HEK293 (cell line): ENCODE results near the gene BTG3.

Source experiments
- CTCF ChIA-PET: fragments of 350-600 bp; formaldehyde crosslinking; extraction: SDS; loops from one replicate; lab custom pipeline; 2021; ENCODE audit warnings: antibody characterized with exemption; lab: Yijun Ruan, JAX
- POLR2A ChIA-PET: fragments of 300-600 bp; formaldehyde crosslinking; extraction: SDS; loops from one replicate; lab custom pipeline; 2020; ENCODE audit warnings: antibody characterized with exemption, inconsistent platforms; lab: Yijun Ruan, JAX
- H3K27ac ChIP-seq: fragments of 200-500 bp; sonication (Bioruptor generic); 2 replicates; pipeline ENCODE4 v1.5.1; 2014; ENCODE audit warnings: low read depth, low read length, control low read depth, inconsistent platforms; ENCODE audit errors: extremely low read depth
- H3K36me3 ChIP-seq, 2 experiments: fragments of 200-500 bp in 1 of 2; sonication (Bioruptor generic) in 1 of 2; 1 replicate in 1 of 2; 2 replicates in 1 of 2; pipeline ENCODE4 v1.5.1; 2014 to 2017; ENCODE audit warnings: inconsistent platforms in 2 of 2, low read length in 2 of 2; ENCODE audit not compliant: control insufficient read depth in 2 of 2, insufficient read depth in 1 of 2
- H3K4me1 ChIP-seq: fragments of 200-500 bp; sonication (Bioruptor generic); 2 replicates; pipeline ENCODE4 v1.5.1; 2014; ENCODE audit warnings: mild to moderate bottlenecking, low read length, inconsistent platforms; ENCODE audit not compliant: control insufficient read depth, insufficient read depth
- H3K4me3 ChIP-seq: 2 replicates; pipeline ENCODE4 v1.5.1; 2011; ENCODE audit warnings: low read depth, mild to moderate bottlenecking, control low read depth, low read length, moderate library complexity
- H3K9me3 ChIP-seq: fragments of 200-500 bp; sonication (Bioruptor generic); 2 replicates; pipeline ENCODE4 v1.5.1; 2014; ENCODE audit warnings: low read depth, low read length, inconsistent platforms; ENCODE audit not compliant: control insufficient read depth, insufficient read depth
- GFI1B ChIP-seq: fragments of 450-650 bp; formaldehyde crosslinking; IDR thresholded peaks from 2 replicates; pipeline ENCODE4 v1.5.1; 2016; ENCODE audit warnings: missing biosample characterization, missing genetic modification characterization
- HOXA7 ChIP-seq: sonication (generic); formaldehyde crosslinking; IDR thresholded peaks from 2 replicates; pipeline ENCODE4 v1.8.1; 2022; ENCODE audit warnings: missing genetic modification reagents, borderline replicate concordance
- PRDM1 ChIP-seq: fragments of 450-650 bp; formaldehyde crosslinking; IDR thresholded peaks from 2 replicates; pipeline ENCODE4; 2016; ENCODE audit warnings: missing biosample characterization, missing genetic modification characterization
- RBAK ChIP-seq: fragments of 450-650 bp; formaldehyde crosslinking; IDR thresholded peaks from 2 replicates; pipeline ENCODE4 v1.5.1; 2016; ENCODE audit warnings: missing biosample characterization, missing genetic modification characterization
- REPIN1 ChIP-seq: fragments of 450-650 bp; formaldehyde crosslinking; IDR thresholded peaks from 2 replicates; pipeline ENCODE4 v1.5.1; 2017; ENCODE audit warnings: missing biosample characterization, missing genetic modification characterization, low read depth
- SCRT1 ChIP-seq: fragments of 450-650 bp; formaldehyde crosslinking; IDR thresholded peaks from 2 replicates; pipeline ENCODE4 v1.5.1; 2016; ENCODE audit warnings: missing biosample characterization, missing genetic modification characterization, borderline replicate concordance
- SP2 ChIP-seq: fragments of 450-650 bp; formaldehyde crosslinking; IDR thresholded peaks from 2 replicates; pipeline ENCODE4 v1.5.1; 2016; ENCODE audit warnings: missing biosample characterization, missing genetic modification characterization
- ZBTB21 ChIP-seq: fragments of 450-650 bp; formaldehyde crosslinking; IDR thresholded peaks from 2 replicates; pipeline ENCODE4 v1.5.1; 2017; ENCODE audit warnings: missing biosample characterization, missing genetic modification characterization
- ZBTB48 ChIP-seq: fragments of 450-650 bp; formaldehyde crosslinking; IDR thresholded peaks from 2 replicates; pipeline ENCODE4 v1.5.1; 2016; ENCODE audit warnings: missing biosample characterization, missing genetic modification characterization
- ZBTB7A ChIP-seq: fragments of 450-650 bp; formaldehyde crosslinking; IDR thresholded peaks from 2 replicates; pipeline ENCODE4 v1.5.1; 2016; ENCODE audit warnings: low read depth, missing biosample characterization, missing genetic modification characterization
- ZNF16 ChIP-seq: fragments of 450-650 bp; formaldehyde crosslinking; IDR thresholded peaks from 2 replicates; pipeline ENCODE4 v1.5.1; 2016; ENCODE audit warnings: low read depth, missing biosample characterization, missing genetic modification characterization
- ZNF184 ChIP-seq: fragments of 450-650 bp; IDR thresholded peaks from 2 replicates; pipeline ENCODE4 v1.5.1; 2018; ENCODE audit warnings: missing biosample characterization, mild to moderate bottlenecking, missing genetic modification characterization
- ZNF202 ChIP-seq: fragments of 450-650 bp; formaldehyde crosslinking; IDR thresholded peaks from 2 replicates; pipeline ENCODE4 v1.5.1; 2016; ENCODE audit warnings: missing biosample characterization, missing genetic modification characterization, borderline replicate concordance
- ZNF366 ChIP-seq: fragments of 450-650 bp; formaldehyde crosslinking; conservative IDR thresholded peaks from 2 replicates; pipeline ENCODE4 v1.5.1; 2016; ENCODE audit warnings: missing biosample characterization, missing genetic modification characterization
- ZNF391 ChIP-seq: fragments of 450-650 bp; formaldehyde crosslinking; IDR thresholded peaks from 2 replicates; pipeline ENCODE4 v1.5.1; 2016; ENCODE audit warnings: low read depth, missing biosample characterization, missing genetic modification characterization, borderline replicate concordance
- ZNF394 ChIP-seq: fragments of 450-650 bp; formaldehyde crosslinking; IDR thresholded peaks from 2 replicates; pipeline ENCODE4 v1.5.1; 2016; ENCODE audit warnings: missing biosample characterization, missing genetic modification characterization, mild to moderate bottlenecking, moderate library complexity, borderline replicate concordance
- ZNF544 ChIP-seq: fragments of 450-650 bp; formaldehyde crosslinking; IDR thresholded peaks from 2 replicates; pipeline ENCODE4 v1.5.0; 2017; ENCODE audit warnings: missing biosample characterization, missing genetic modification characterization
- ZNF555 ChIP-seq: fragments of 450-650 bp; formaldehyde crosslinking; conservative IDR thresholded peaks from 2 replicates; pipeline ENCODE4 v1.5.1; 2017; ENCODE audit warnings: missing biosample characterization, mild to moderate bottlenecking, missing genetic modification characterization, inconsistent platforms
- ZNF707 ChIP-seq: fragments of 450-650 bp; formaldehyde crosslinking; IDR thresholded peaks from 2 replicates; pipeline ENCODE4 v1.5.1; 2016; ENCODE audit warnings: missing biosample characterization, missing genetic modification characterization
- ZNF776 ChIP-seq: fragments of 450-650 bp; formaldehyde crosslinking; IDR thresholded peaks from 2 replicates; pipeline ENCODE4 v1.5.0; 2017; ENCODE audit warnings: missing biosample characterization, missing genetic modification characterization, borderline replicate concordance
- ZSCAN16 ChIP-seq: fragments of 450-650 bp; formaldehyde crosslinking; IDR thresholded peaks from 2 replicates; pipeline ENCODE4 v1.5.1; 2016; ENCODE audit warnings: missing biosample characterization, missing genetic modification characterization
- TF ChIP-seq, protein P1 (sequence below): fragments of 450-650 bp; formaldehyde crosslinking; IDR thresholded peaks from 2 replicates; pipeline ENCODE4 v1.5.1; 2016; ENCODE audit warnings: missing biosample characterization, missing genetic modification characterization
- TF ChIP-seq, protein P2 (sequence below): fragments of 450-650 bp; formaldehyde crosslinking; IDR thresholded peaks from 2 replicates; pipeline ENCODE4 v1.5.1; 2016; ENCODE audit warnings: missing biosample characterization, missing genetic modification characterization
- TF ChIP-seq, protein P3 (sequence below): fragments of 450-650 bp; formaldehyde crosslinking; IDR thresholded peaks from 2 replicates; pipeline ENCODE4 v1.5.1; 2016; ENCODE audit warnings: missing biosample characterization, missing genetic modification characterization
- TF ChIP-seq, protein P4 (sequence below): fragments of 450-650 bp; formaldehyde crosslinking; IDR thresholded peaks from 2 replicates; pipeline ENCODE4 v1.5.1; 2016; ENCODE audit warnings: missing biosample characterization, missing genetic modification characterization

The BTG3 gene

DNA sequence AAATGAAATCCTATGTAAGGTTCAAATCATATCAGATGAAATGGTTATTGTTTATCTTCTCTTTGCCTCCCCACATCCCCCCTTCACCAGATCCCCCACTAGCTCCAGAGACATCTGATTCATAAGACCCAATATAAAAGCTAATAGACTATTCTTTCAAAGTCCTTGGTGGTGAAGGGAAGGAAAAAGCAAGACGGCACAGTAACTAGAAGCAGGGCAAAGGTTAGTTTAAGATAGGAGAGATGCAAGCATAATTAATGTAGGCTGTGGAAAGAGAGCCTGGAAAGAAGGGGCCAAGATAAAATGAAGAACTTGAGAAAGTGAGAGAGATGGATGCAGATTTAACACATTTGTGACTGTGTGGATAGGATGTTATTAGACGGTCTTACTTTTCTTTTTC, 33.8 kb downstream of the BTG3 start:
- CTCF ChIA-PET = interaction anchor here (1.0 kb wide), 1 partner anchor 24 kb away, joined by 5 read pairs; no protein-coding TSS in a partner anchor
- Histone ChIP-seq H3K9me3 (no peaks in the 10 kb centered on the region), H3K36me3 (0 out of 3 replicates have a peak, but pooled peaks cover 0 to 3% of the 10 kb centered on the region in 2 experiments), H3K27ac (no peak overlapping the region), H3K4me1 (peaks cover 15% of the 10 kb centered on the region), H3K4me3 (no peak overlapping the region)
- POLR2A ChIA-PET = no interaction called here
- TF ChIP-seq, protein P1, sequence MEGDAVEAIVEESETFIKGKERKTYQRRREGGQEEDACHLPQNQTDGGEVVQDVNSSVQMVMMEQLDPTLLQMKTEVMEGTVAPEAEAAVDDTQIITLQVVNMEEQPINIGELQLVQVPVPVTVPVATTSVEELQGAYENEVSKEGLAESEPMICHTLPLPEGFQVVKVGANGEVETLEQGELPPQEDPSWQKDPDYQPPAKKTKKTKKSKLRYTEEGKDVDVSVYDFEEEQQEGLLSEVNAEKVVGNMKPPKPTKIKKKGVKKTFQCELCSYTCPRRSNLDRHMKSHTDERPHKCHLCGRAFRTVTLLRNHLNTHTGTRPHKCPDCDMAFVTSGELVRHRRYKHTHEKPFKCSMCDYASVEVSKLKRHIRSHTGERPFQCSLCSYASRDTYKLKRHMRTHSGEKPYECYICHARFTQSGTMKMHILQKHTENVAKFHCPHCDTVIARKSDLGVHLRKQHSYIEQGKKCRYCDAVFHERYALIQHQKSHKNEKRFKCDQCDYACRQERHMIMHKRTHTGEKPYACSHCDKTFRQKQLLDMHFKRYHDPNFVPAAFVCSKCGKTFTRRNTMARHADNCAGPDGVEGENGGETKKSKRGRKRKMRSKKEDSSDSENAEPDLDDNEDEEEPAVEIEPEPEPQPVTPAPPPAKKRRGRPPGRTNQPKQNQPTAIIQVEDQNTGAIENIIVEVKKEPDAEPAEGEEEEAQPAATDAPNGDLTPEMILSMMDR (tag by site-specific recombination) = no peak
- no peak for TF ChIP-seq ZBTB48 (tag by site-specific recombination)
- no peak for TF ChIP-seq ZSCAN16 (tag by site-specific recombination)
- no peak for TF ChIP-seq ZNF544 (tag by site-specific recombination)
- TF ChIP-seq ZNF16 (tag by site-specific recombination) = no peak
- TF ChIP-seq ZNF776 = no peak
- TF ChIP-seq ZNF707 = no peak
- TF ChIP-seq ZNF202 = no peak
- TF ChIP-seq, protein P2, sequence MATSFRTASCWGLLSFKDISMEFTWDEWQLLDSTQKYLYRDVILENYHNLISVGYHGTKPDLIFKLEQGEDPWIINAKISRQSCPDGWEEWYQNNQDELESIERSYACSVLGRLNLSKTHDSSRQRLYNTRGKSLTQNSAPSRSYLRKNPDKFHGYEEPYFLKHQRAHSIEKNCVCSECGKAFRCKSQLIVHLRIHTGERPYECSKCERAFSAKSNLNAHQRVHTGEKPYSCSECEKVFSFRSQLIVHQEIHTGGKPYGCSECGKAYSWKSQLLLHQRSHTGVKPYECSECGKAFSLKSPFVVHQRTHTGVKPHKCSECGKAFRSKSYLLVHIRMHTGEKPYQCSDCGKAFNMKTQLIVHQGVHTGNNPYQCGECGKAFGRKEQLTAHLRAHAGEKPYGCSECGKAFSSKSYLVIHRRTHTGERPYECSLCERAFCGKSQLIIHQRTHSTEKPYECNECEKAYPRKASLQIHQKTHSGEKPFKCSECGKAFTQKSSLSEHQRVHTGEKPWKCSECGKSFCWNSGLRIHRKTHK = no peak
- TF ChIP-seq SP2 (tag by site-specific recombination) = no peak

DNA sequence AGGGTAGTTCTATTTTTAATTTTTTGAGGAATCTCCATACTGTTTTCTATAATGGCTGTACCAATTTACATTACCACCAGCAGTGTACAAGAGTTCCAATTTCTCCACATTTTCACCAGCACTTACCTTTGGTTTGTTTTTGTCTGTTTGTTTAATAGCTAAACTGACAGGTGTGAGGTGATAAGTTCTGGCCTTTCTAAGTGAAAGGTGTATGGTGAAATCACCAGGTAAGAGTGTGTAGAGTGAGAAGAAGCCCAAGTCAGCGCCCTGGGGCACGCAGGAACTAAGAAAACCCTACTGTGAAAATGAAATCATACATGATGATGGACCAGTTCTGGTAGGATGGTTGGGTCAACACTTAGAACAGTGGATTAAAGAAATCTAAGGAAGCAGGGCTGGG, 34.5 kb downstream of the BTG3 start:
- Histone ChIP-seq H3K4me1 (peaks cover 15% of the 10 kb centered on the region), H3K9me3 (no peaks in the 10 kb centered on the region), H3K27ac (no peak overlapping the region), H3K36me3 (0 out of 3 replicates have a peak, but pooled peaks cover 0 to 3% of the 10 kb centered on the region in 2 experiments), H3K4me3 (no peak overlapping the region)
- CTCF ChIA-PET = interaction anchor here (1.0 kb wide), 1 partner anchor 23 kb away, joined by 5 read pairs; no protein-coding TSS in a partner anchor
- TF ChIP-seq PRDM1 (tag by site-specific recombination) (0 out of 2 replicates have a peak, but pooled peaks have one; percentile 11), ZNF184 (tag by site-specific recombination) (no peak)
- POLR2A ChIA-PET = no interaction called here

DNA sequence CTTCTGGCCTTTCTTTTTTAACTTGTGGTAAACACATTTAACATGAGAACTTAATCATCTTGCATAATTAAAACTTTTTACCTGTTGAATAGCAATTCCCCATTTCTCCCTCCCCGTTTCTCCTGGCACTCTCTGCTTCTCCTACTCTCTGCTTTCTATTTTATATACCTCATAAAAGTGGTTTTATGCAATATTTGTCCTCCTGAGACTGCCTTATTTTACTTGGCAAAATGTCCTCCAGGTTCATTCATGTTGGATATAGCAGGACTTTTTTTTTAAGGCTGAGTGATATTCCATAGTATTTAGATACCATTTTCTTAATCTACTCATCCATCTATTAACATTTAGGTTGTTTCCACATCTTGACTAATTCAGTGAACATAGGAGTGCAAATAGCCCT, 35.0 kb downstream of the BTG3 start:
- Histone ChIP-seq H3K4me3 (no peak overlapping the region), H3K36me3 (0 out of 3 replicates have a peak, but pooled peaks cover 0 to 3% of the 10 kb centered on the region in 2 experiments), H3K27ac (no peak overlapping the region), H3K4me1 (peaks cover 15% of the 10 kb centered on the region), H3K9me3 (no peaks in the 10 kb centered on the region)
- CTCF ChIA-PET = no interaction called here
- POLR2A ChIA-PET = no interaction called here
- TF ChIP-seq ZNF394 (tag by site-specific recombination) = 0 out of 2 replicates have a peak, but pooled peaks have one; percentile 16
- no peak for TF ChIP-seq RBAK (tag by site-specific recombination)
- no peak for TF ChIP-seq ZBTB21 (tag by site-specific recombination)
- no peak for TF ChIP-seq HOXA7 (CRISPR knock-in tag)
- TF ChIP-seq, protein P3, sequence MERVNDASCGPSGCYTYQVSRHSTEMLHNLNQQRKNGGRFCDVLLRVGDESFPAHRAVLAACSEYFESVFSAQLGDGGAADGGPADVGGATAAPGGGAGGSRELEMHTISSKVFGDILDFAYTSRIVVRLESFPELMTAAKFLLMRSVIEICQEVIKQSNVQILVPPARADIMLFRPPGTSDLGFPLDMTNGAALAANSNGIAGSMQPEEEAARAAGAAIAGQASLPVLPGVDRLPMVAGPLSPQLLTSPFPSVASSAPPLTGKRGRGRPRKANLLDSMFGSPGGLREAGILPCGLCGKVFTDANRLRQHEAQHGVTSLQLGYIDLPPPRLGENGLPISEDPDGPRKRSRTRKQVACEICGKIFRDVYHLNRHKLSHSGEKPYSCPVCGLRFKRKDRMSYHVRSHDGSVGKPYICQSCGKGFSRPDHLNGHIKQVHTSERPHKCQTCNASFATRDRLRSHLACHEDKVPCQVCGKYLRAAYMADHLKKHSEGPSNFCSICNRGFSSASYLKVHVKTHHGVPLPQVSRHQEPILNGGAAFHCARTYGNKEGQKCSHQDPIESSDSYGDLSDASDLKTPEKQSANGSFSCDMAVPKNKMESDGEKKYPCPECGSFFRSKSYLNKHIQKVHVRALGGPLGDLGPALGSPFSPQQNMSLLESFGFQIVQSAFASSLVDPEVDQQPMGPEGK = no peak
- no peak for TF ChIP-seq ZBTB7A
- TF ChIP-seq SCRT1 (tag by site-specific recombination) = 0 out of 2 replicates have a peak, but pooled peaks have one; percentile 38
- TF ChIP-seq, protein P4, sequence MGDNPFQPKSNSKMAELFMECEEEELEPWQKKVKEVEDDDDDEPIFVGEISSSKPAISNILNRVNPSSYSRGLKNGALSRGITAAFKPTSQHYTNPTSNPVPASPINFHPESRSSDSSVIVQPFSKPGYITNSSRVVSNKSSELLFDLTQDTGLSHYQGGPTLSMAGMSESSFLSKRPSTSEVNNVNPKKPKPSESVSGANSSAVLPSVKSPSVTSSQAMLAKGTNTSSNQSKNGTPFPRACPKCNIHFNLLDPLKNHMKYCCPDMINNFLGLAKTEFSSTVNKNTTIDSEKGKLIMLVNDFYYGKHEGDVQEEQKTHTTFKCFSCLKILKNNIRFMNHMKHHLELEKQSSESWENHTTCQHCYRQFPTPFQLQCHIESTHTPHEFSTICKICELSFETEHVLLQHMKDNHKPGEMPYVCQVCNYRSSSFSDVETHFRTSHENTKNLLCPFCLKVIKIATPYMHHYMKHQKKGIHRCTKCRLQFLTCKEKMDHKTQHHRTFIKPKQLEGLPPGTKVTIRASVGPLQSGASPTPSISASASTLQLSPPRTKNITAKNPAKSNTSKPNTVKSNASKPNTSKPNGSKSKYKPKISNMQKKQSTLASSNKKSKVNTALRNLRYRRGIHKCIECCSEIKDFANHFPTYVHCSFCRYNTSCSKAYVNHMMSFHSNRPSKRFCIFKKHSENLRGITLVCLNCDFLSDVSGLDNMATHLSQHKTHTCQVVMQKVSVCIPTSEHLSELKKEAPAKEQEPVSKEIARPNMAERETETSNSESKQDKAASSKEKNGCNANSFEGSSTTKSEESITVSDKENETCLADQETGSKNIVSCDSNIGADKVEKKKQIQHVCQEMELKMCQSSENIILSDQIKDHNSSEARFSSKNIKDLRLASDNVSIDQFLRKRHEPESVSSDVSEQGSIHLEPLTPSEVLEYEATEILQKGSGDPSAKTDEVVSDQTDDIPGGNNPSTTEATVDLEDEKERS (tag by site-specific recombination) = no peak
- no peak for TF ChIP-seq REPIN1
- no peak for TF ChIP-seq ZNF555 (tag by site-specific recombination)
- no peak for TF ChIP-seq ZNF366 (tag by site-specific recombination)
- TF ChIP-seq ZNF391 (tag by site-specific recombination) = no peak
- TF ChIP-seq GFI1B (tag by site-specific recombination) = no peak
